Endothelial cell of umbilical vein (primary cell): ENCODE data around the gene ZNF160. TPM values are rescaled to one million over a fixed set of nuclear protein-coding genes. Genes with fewer than 3 reads are reported as not detected.

Experiments used
- BruUV-seq: library from RNA; stranded (reverse); fragments of 400-500 nt; replicated peaks from 2 replicates; lab custom pipeline; 2021; lab: Mats Ljungman, UMichigan
- CTCF ChIA-PET: fragments of 300-600, 350-600 bp; sonication (Branson Sonifier 250); formaldehyde crosslinking; loops from one replicate; lab custom pipeline; 2021; ENCODE audit warnings: antibody characterized with exemption, inconsistent platforms; lab: Charles Lee
- POLR2A ChIA-PET: fragments of 300-600, 350-600 bp; sonication (Branson Sonifier 250); formaldehyde crosslinking; loops from one replicate; lab custom pipeline; 2021; ENCODE audit warnings: antibody characterized with exemption, inconsistent platforms; lab: Charles Lee
- DNase-seq: peaks from one replicate; pipeline ENCODE4 v3.0.0-alpha.2; 2011; ENCODE audit warnings: low read depth, low spot score
- FAIRE-seq: peaks from 2 replicates; lab custom pipeline; 2011; peaks lifted over from hg19 to GRCh38; lab: Jason Lieb, UNC
- H2AFZ ChIP-seq: 2 replicates; pipeline ENCODE4 v1.6.0; 2012; ENCODE audit warnings: low read depth, low read length, control low read depth, inconsistent platforms
- H3K27ac ChIP-seq: 2 replicates; pipeline ENCODE4 v1.5.1; 2011; ENCODE audit warnings: low read depth, mild to moderate bottlenecking, control low read depth, low read length, moderate library complexity; ENCODE audit not compliant: insufficient read depth
- H3K27me3 ChIP-seq, 2 experiments: 2 replicates each; pipeline versions ENCODE4 v1.6.0 to v1.6.1; 2011; ENCODE audit warnings: low read length in 2 of 2, mixed read lengths in 1 of 2; ENCODE audit not compliant: control insufficient read depth in 2 of 2, insufficient read depth in 2 of 2
- H3K36me3 ChIP-seq, 2 experiments: 2 replicates in 1 of 2; 3 replicates in 1 of 2; pipeline ENCODE4 v1.5.1; 2011; ENCODE audit warnings: low read length in 2 of 2, mild to moderate bottlenecking in 1 of 2, moderate library complexity in 1 of 2; ENCODE audit not compliant: control insufficient read depth in 2 of 2, insufficient read depth in 2 of 2; ENCODE audit errors: extremely low read depth in 1 of 2
- H3K4me1 ChIP-seq: 3 replicates; pipeline ENCODE4 v1.5.1; 2011; ENCODE audit warnings: mild to moderate bottlenecking, low read length; ENCODE audit not compliant: control insufficient read depth, insufficient read depth; ENCODE audit errors: extremely low read depth
- H3K4me2 ChIP-seq: 2 replicates; pipeline ENCODE4 v1.6.1; 2011; ENCODE audit warnings: low read length, control low read depth, mixed read lengths; ENCODE audit not compliant: insufficient read depth
- H3K4me3 ChIP-seq, 3 experiments: fragments of 200-600 bp in 1 of 3; sonication (generic), shearing (Covaris generic) in 1 of 3; replicated peaks in 1 of 3; 2 replicates each; pipeline ENCODE4 v1.5.1; 2011 to 2016; ENCODE audit warnings: control low read depth in 3 of 3, low read length in 3 of 3, mild to moderate bottlenecking in 2 of 3, inconsistent platforms in 1 of 3, low read depth in 1 of 3, moderate library complexity in 1 of 3; ENCODE audit not compliant: insufficient read depth in 1 of 3
- H3K79me2 ChIP-seq: 2 replicates; pipeline ENCODE4 v1.6.0; 2012; ENCODE audit warnings: low read length, inconsistent platforms; ENCODE audit not compliant: control insufficient read depth, insufficient read depth
- H3K9ac ChIP-seq: replicated peaks from 2 replicates; pipeline ENCODE3; 2011; ENCODE audit warnings: low read length, control low read depth; ENCODE audit not compliant: insufficient read depth; ENCODE audit errors: extremely low read depth
- H3K9me1 ChIP-seq: replicated peaks from 3 replicates; pipeline ENCODE4 v1.6.0; 2011; ENCODE audit warnings: mild to moderate bottlenecking, low read length; ENCODE audit not compliant: control insufficient read depth, insufficient read depth; ENCODE audit errors: extremely low read depth
- H3K9me3 ChIP-seq: replicated peaks from 2 replicates; pipeline ENCODE4 v1.5.1; 2012; ENCODE audit warnings: low read length, inconsistent platforms; ENCODE audit not compliant: control insufficient read depth, insufficient read depth
- H4K20me1 ChIP-seq: replicated peaks from 2 replicates; pipeline ENCODE3; 2011; ENCODE audit warnings: mild to moderate bottlenecking, low read length; ENCODE audit not compliant: control insufficient read depth, insufficient read depth; ENCODE audit errors: extremely low read depth
- CTCF ChIP-seq, 2 donors: IDR thresholded peaks; 1 replicate in 1 of 2; 2 replicates in 1 of 2; pipeline ENCODE4 v1.5.1; 2011; ENCODE audit warnings: low read length in 2 of 2, mild to moderate bottlenecking in 2 of 2, moderate library complexity in 2 of 2, control low read depth in 1 of 2, inconsistent platforms in 1 of 2, low read depth in 1 of 2; ENCODE audit not compliant: insufficient read depth in 1 of 2; ENCODE audit errors: extremely low read depth in 1 of 2
- EZH2 ChIP-seq: IDR thresholded peaks from 2 replicates; pipeline ENCODE4 v1.6.1; 2012; ENCODE audit warnings: borderline replicate concordance, low read depth, mild to moderate bottlenecking, moderate library complexity, low read length, inconsistent platforms; ENCODE audit not compliant: severe bottlenecking
- FOS ChIP-seq: IDR thresholded peaks from 2 replicates; pipeline ENCODE4 v1.6.1; 2011; ENCODE audit warnings: mild to moderate bottlenecking, low read length, moderate library complexity, borderline replicate concordance; ENCODE audit not compliant: insufficient read depth
- GATA2 ChIP-seq: IDR thresholded peaks from 2 replicates; pipeline ENCODE4 v1.7.0; 2011; ENCODE audit warnings: low read depth, mild to moderate bottlenecking, moderate library complexity, mixed read lengths, low read length; ENCODE audit not compliant: insufficient read length, insufficient read depth
- JUN ChIP-seq: IDR thresholded peaks from 2 replicates; pipeline ENCODE4 v1.6.1; 2011; ENCODE audit warnings: borderline replicate concordance, low read depth; ENCODE audit not compliant: insufficient read length, insufficient read depth
- MAX ChIP-seq: IDR thresholded peaks from 2 replicates; pipeline ENCODE4 v1.6.1; 2011; ENCODE audit not compliant: insufficient read depth, insufficient read length
- MYC ChIP-seq: IDR thresholded peaks from one replicate; pipeline ENCODE4 v1.6.1; 2011; ENCODE audit warnings: mild to moderate bottlenecking, low read depth, low read length
- POLR2A ChIP-seq: IDR thresholded peaks from 2 replicates; pipeline ENCODE4 v1.6.1; 2012; ENCODE audit warnings: low read depth, mild to moderate bottlenecking, control low read depth, low read length
- POLR2AphosphoS5 ChIP-seq: IDR thresholded peaks from 2 replicates; pipeline ENCODE4 v1.6.1; 2012; ENCODE audit warnings: low read depth, mild to moderate bottlenecking, control low read depth, low read length, moderate library complexity; ENCODE audit not compliant: insufficient read depth
- dilution Hi-C: fragments of 300-500 bp; cut with MboI; formaldehyde crosslinking; loops from one replicate; pipeline ENCODE4 v1.15.0; 2019; ENCODE audit warnings: low sequenced_read_pairs; ENCODE audit not compliant: extremely low pct_ligation_motif_present
- intact Hi-C: fragments of 100-400 bp; cut with micrococcal nuclease; formaldehyde crosslinking; loops from one replicate; pipeline ENCODE4 v1.10.0; 2022
- polyA plus RNA-seq, 4 experiments: library from polyadenylated mRNA; depleted of rRNA in 3 of 4; stranded (reverse) in 3 of 4; unstranded in 1 of 4; fragments of >200 nt; gene quantifications; 2 replicates each; pipeline versions ENCODE4 v1.2.1 to v1.2.3, GENCODE V29; 2011 to 2012; ENCODE audit warnings: missing spikeins in 1 of 4
- total RNA-seq: library from RNA; stranded (reverse); gene quantifications from 2 replicates; pipeline ENCODE4 v1.2.3, GENCODE V29; 2021

The ZNF160 gene
- total and polyA plus RNA-seq, 2 donors (not counting 3 experiments of a cell fraction or from before 2014, with no cell fraction given), result 11.3 to 16.4 TPM

GRCh38 chr19:53086949-53087348 is 16.3 kb downstream of the ZNF160 start:
- BruUV-seq, result no TSS peak
- Histone ChIP-seq H3K4me3 (no peak overlapping the region), H3K27ac (peak overlapping the region; percentile 92), H3K4me2 (peak overlapping the region; percentile 45), H3K4me1 (peaks cover 23% of the 10 kb centered on the region), H2AFZ (peak overlapping the region; percentile 31), H4K20me1 (no peaks in the 10 kb centered on the region), H3K9ac (peak overlapping the region; percentile 47), H3K9me1 (no peaks in the 10 kb centered on the region), H3K36me3 (peaks cover 3 to 25% of the 10 kb centered on the region in 2 experiments), H3K79me2 (no peaks in the 10 kb centered on the region), H3K27me3 (no peaks in the 10 kb centered on the region), H3K9me3 (no peaks in the 10 kb centered on the region)
- ChIA-PET CTCF (interaction anchor here (1.1 to 5.0 kb wide), 4 partner anchors 9 to 109 kb away, joined by 3 to 38 read pairs (median 4); no protein-coding TSS in a partner anchor), POLR2A (no interaction called here)
- dilution Hi-C loops (no loop called here), intact Hi-C loops (loop anchor here (1.0 to 5.0 kb wide), 4 partner anchors 10 to 145 kb away; partner anchors contain the start of gene ZNF160)
- peak; percentile 94 for DNase-seq
- TF ChIP-seq CTCF (IDR thresholded peaks at IDR 0.05; ENCODE audit: extremely low read depth in 1 of 2, insufficient read depth in 1 of 2, low read depth in 1 of 2, low read length in 2 of 2), result no peak
- no peak for TF ChIP-seq MYC
- peak; percentile 71 for TF ChIP-seq GATA2
- TF ChIP-seq MAX, result peak; percentile 31
- peak; percentile 53 for TF ChIP-seq FOS
- no peak for TF ChIP-seq EZH2
- TF ChIP-seq POLR2AphosphoS5, result peak; percentile 75
- peak; percentile 74 for TF ChIP-seq JUN
- peak; percentile 50 for TF ChIP-seq POLR2A
- FAIRE-seq, result peak; percentile 88
